DOHH2 (cell line): ENCODE results near the gene IFI27.
"Not testable (repeated sequence)": the region's sequence is repeated elsewhere in the genome, so short reads cannot be mapped to it uniquely, and the experiment has no call there.

Experiments used
- EZH2phosphoT487 ChIP-seq: fragments of 200-600 bp; sonication (generic); IDR thresholded peaks from 2 replicates; pipeline ENCODE4 v1.6.1; 2017; ENCODE audit warnings: borderline replicate concordance, mild to moderate bottlenecking, antibody characterized with exemption, low read length, moderate library complexity, mixed read lengths
- TF ChIP-seq, protein P1 (sequence below): fragments of 200-600 bp; sonication (generic); IDR thresholded peaks from one replicate; pipeline ENCODE4 v1.5.1; 2014; ENCODE audit warnings: antibody characterized with exemption, mild to moderate bottlenecking, low read depth, low read length; ENCODE audit not compliant: poor library complexity, severe bottlenecking

DNA sequence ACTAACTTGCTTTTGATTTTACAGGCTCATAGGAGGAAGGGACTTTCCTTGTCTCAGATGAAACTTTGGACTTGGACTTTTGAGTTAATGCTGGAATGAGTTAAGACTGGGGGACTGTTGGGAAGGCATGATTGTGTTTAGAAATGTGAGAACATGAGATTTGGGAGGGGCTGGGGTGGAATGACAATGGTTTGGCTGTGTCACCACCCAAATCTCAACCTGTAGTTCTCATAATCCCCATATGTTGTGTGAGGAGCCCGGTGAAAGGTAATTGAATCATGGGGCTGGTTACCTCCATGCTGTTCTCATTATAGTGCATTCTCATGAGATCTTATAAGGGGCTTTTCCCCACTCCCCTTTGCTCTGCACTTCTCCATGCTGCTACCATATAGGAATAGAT, 45.6 kb downstream of the IFI27 start:
- TF ChIP-seq, protein P1, sequence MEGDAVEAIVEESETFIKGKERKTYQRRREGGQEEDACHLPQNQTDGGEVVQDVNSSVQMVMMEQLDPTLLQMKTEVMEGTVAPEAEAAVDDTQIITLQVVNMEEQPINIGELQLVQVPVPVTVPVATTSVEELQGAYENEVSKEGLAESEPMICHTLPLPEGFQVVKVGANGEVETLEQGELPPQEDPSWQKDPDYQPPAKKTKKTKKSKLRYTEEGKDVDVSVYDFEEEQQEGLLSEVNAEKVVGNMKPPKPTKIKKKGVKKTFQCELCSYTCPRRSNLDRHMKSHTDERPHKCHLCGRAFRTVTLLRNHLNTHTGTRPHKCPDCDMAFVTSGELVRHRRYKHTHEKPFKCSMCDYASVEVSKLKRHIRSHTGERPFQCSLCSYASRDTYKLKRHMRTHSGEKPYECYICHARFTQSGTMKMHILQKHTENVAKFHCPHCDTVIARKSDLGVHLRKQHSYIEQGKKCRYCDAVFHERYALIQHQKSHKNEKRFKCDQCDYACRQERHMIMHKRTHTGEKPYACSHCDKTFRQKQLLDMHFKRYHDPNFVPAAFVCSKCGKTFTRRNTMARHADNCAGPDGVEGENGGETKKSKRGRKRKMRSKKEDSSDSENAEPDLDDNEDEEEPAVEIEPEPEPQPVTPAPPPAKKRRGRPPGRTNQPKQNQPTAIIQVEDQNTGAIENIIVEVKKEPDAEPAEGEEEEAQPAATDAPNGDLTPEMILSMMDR = not testable (repeated sequence)
- not testable (repeated sequence) for TF ChIP-seq EZH2phosphoT487
